Keratinocyte (primary cell): Measurements from ENCODE around the gene ANAPC10. TPM values are rescaled to one million over a fixed set of nuclear protein-coding genes. Genes with fewer than 3 reads are reported as not detected.
"Not testable (repeated sequence)": the region's sequence is repeated elsewhere in the genome, so short reads cannot be mapped to it uniquely, and the experiment has no call there.

Experiments
- DNase-seq: peaks from one replicate; pipeline ENCODE4 v3.0.0-alpha.2; 2011; ENCODE audit warnings: low read depth, missing footprints, low spot score
- FAIRE-seq: peaks from 2 replicates; lab custom pipeline; 2011; peaks lifted over from hg19 to GRCh38; lab: Jason Lieb, UNC
- H2AFZ ChIP-seq: 2 replicates; pipeline ENCODE4 v1.6.0; 2012; ENCODE audit warnings: low read length, control low read depth, inconsistent platforms; ENCODE audit not compliant: control insufficient read depth
- H3K27ac ChIP-seq: 2 replicates; pipeline ENCODE4 v1.5.1; 2011; ENCODE audit warnings: low read length; ENCODE audit not compliant: control insufficient read depth, insufficient read depth
- H3K27me3 ChIP-seq: 3 replicates; pipeline ENCODE4 v1.6.0; 2011; ENCODE audit warnings: low read length; ENCODE audit not compliant: control insufficient read depth, insufficient read depth; ENCODE audit errors: extremely low read depth
- H3K36me3 ChIP-seq, 2 experiments: 2 replicates in 1 of 2; 3 replicates in 1 of 2; pipeline ENCODE4 v1.5.1; 2011; ENCODE audit warnings: low read length in 2 of 2, mild to moderate bottlenecking in 1 of 2; ENCODE audit not compliant: control insufficient read depth in 2 of 2, insufficient read depth in 2 of 2; ENCODE audit errors: extremely low read depth in 1 of 2
- H3K4me1 ChIP-seq: 3 replicates; pipeline ENCODE4 v1.5.1; 2011; ENCODE audit warnings: low read length; ENCODE audit not compliant: control insufficient read depth, insufficient read depth; ENCODE audit errors: extremely low read depth
- H3K4me2 ChIP-seq: 3 replicates; pipeline ENCODE4 v1.6.0; 2011; ENCODE audit warnings: low read depth, low read length; ENCODE audit not compliant: control insufficient read depth, insufficient read depth; ENCODE audit errors: extremely low read depth
- H3K4me3 ChIP-seq, 3 experiments: fragments of 200-600 bp in 1 of 3; sonication (generic) in 1 of 3; 2 replicates in 2 of 3; 3 replicates in 1 of 3; pipeline ENCODE4 v1.5.1; 2011 to 2016; ENCODE audit warnings: low read length in 3 of 3, mild to moderate bottlenecking in 3 of 3, control low read depth in 2 of 3, inconsistent platforms in 1 of 3, low read depth in 1 of 3, mixed read lengths in 1 of 3, mixed run types in 1 of 3, moderate library complexity in 1 of 3; ENCODE audit not compliant: control insufficient read depth in 2 of 3, insufficient read depth in 2 of 3; ENCODE audit errors: extremely low read depth in 1 of 3
- H3K79me2 ChIP-seq: 2 replicates; pipeline ENCODE4 v1.6.0; 2012; ENCODE audit warnings: low read length; ENCODE audit not compliant: control insufficient read depth, insufficient read depth
- H3K9ac ChIP-seq: 3 replicates; pipeline ENCODE4 v1.6.0; 2011; ENCODE audit warnings: low read length; ENCODE audit not compliant: control insufficient read depth, insufficient read depth; ENCODE audit errors: extremely low read depth
- H3K9me1 ChIP-seq: 3 replicates; pipeline ENCODE4 v1.6.0; 2011; ENCODE audit warnings: low read length; ENCODE audit not compliant: control insufficient read depth, insufficient read depth; ENCODE audit errors: extremely low read depth
- H3K9me3 ChIP-seq: 2 replicates; pipeline ENCODE4 v1.5.1; 2012; ENCODE audit warnings: low read depth, low read length; ENCODE audit not compliant: control insufficient read depth
- H4K20me1 ChIP-seq: 3 replicates; pipeline ENCODE4 v1.6.0; 2011; ENCODE audit warnings: low read length; ENCODE audit not compliant: control insufficient read depth, insufficient read depth; ENCODE audit errors: extremely low read depth
- EZH2 ChIP-seq: IDR thresholded peaks from one replicate; pipeline ENCODE4 v1.6.1; 2012; ENCODE audit warnings: inconsistent platforms, mild to moderate bottlenecking, low read length, moderate library complexity
- dilution Hi-C: fragments of 300-500 bp; cut with MboI; formaldehyde crosslinking; loops from one replicate; pipeline ENCODE4 v1.7.0; 2020; ENCODE audit warnings: low sequenced_read_pairs; ENCODE audit not compliant: extremely low pct_ligation_motif_present
- polyA plus RNA-seq, 5 experiments: library from polyadenylated mRNA; depleted of rRNA in 3 of 5; stranded (reverse) in 3 of 5; stranded (forward) in 1 of 5; unstranded in 1 of 5; fragments of >200 nt; gene quantifications; 1 replicate in 1 of 5; 2 replicates in 3 of 5; 3 replicates in 1 of 5; pipeline versions ENCODE4 v1.2.1 to v1.2.3, GENCODE V29; 2011 to 2012; ENCODE audit warnings: missing spikeins in 2 of 5, low read depth in 1 of 5, low replicate concordance in 1 of 5
- TF ChIP-seq, protein P1 (sequence below), 3 experiments: IDR thresholded peaks in 1 of 3; conservative IDR thresholded peaks in 1 of 3; optimal IDR thresholded peaks in 1 of 3; 2 replicates in 2 of 3; 3 replicates in 1 of 3; pipeline versions ENCODE3 to v1.5.1; 2011; ENCODE audit warnings: low read length in 3 of 3, mild to moderate bottlenecking in 3 of 3, moderate library complexity in 2 of 3, control low read depth in 1 of 3, inconsistent platforms in 1 of 3; ENCODE audit not compliant: insufficient read depth in 2 of 3; ENCODE audit errors: extremely low read depth in 1 of 3

ANAPC10 gene
- polyA plus RNA-seq, 1 donor (not counting 4 experiments of a cell fraction or from before 2014, with no cell fraction given): 34.3 TPM

DNA sequence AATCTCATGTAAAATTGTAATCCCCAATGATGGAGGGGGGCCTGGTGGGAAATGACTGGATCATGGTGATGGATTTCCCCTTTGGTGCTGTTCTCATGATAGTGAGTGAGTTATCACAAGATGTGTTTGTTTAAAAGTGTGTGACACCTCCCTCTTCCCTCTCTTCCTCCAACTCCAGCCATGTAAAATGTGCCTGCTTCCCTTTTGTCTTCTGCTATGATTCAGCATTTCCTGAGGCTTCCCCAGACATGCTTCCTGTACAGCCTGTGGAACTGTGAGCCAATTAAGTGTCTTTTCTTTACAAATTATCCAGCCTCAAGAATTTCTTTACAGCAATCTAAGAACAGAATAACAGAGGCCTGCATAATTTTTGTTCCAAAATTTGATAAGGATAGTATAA is 85.2 kb downstream of the ANAPC10 start:
- Histone ChIP-seq H3K9me1 (no peaks in the 10 kb centered on the region), H3K27me3 (no peaks in the 10 kb centered on the region), H3K9ac (no peak overlapping the region), H3K36me3 (no peaks in the 10 kb centered on the region), H2AFZ (peak overlapping the region; percentile 3), H3K9me3 (no peaks in the 10 kb centered on the region), H3K4me3 (no peak overlapping the region), H3K27ac (peak overlapping the region; percentile 3), H3K4me1 (peaks cover 9% of the 10 kb centered on the region), H3K79me2 (peaks cover 2% of the 10 kb centered on the region), H3K4me2 (no peak overlapping the region), H4K20me1 (no peaks in the 10 kb centered on the region)
- TF ChIP-seq, protein P1, sequence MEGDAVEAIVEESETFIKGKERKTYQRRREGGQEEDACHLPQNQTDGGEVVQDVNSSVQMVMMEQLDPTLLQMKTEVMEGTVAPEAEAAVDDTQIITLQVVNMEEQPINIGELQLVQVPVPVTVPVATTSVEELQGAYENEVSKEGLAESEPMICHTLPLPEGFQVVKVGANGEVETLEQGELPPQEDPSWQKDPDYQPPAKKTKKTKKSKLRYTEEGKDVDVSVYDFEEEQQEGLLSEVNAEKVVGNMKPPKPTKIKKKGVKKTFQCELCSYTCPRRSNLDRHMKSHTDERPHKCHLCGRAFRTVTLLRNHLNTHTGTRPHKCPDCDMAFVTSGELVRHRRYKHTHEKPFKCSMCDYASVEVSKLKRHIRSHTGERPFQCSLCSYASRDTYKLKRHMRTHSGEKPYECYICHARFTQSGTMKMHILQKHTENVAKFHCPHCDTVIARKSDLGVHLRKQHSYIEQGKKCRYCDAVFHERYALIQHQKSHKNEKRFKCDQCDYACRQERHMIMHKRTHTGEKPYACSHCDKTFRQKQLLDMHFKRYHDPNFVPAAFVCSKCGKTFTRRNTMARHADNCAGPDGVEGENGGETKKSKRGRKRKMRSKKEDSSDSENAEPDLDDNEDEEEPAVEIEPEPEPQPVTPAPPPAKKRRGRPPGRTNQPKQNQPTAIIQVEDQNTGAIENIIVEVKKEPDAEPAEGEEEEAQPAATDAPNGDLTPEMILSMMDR (optimal IDR thresholded peaks at IDR 0.05 in 1 of 3, IDR thresholded peaks at IDR 0.05 in 1 of 3, conservative IDR thresholded peaks at IDR 0.05 in 1 of 3; ENCODE audit: extremely low read depth in 1 of 3, insufficient read depth in 2 of 3, low read length in 3 of 3): no peak
- no peak for TF ChIP-seq EZH2
- DNase-seq: no peak
- FAIRE-seq: peak; percentile 83
- dilution Hi-C loops: no loop called here

DNA sequence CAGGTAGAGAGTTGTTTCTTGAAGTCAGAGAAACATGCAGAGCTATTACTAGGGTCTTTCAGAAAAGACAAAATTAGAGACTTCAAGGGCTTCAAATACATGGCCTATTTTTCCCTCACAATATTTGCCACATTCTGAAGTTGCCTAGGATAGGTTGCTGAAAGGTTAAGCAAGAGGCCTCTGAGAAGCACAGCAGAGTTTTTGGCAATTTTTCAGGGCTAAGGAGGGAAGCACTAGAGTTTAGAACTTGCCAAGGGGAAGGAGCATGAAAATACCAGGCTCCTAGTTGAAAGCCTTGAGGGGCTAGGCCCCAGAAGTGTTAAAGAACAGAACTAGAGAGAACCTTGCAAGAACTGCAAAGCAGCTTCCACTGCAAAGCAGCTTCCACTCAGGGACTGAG is 86.4 kb downstream of the ANAPC10 start:
- H3K27ac ChIP-seq: no peak overlapping the region
- no peaks in the 10 kb centered on the region for H4K20me1 ChIP-seq
- H3K4me1 ChIP-seq: peaks cover 9% of the 10 kb centered on the region
- TF ChIP-seq, protein P1 (optimal IDR thresholded peaks at IDR 0.05 in 1 of 3, IDR thresholded peaks at IDR 0.05 in 1 of 3, conservative IDR thresholded peaks at IDR 0.05 in 1 of 3; ENCODE audit: extremely low read depth in 1 of 3, insufficient read depth in 2 of 3, low read length in 3 of 3): no peak
- no peak for TF ChIP-seq EZH2
- DNase-seq (no peak), FAIRE-seq (no peak)
- H3K27me3 ChIP-seq: no peaks in the 10 kb centered on the region
- H3K9me1 ChIP-seq: no peaks in the 10 kb centered on the region
- dilution Hi-C loops: no loop called here
- no peak overlapping the region for H3K4me2 ChIP-seq
- no peak overlapping the region for H3K9ac ChIP-seq
- H3K9me3 ChIP-seq: no peaks in the 10 kb centered on the region
- H3K36me3 ChIP-seq: no peaks in the 10 kb centered on the region
- H3K4me3 ChIP-seq: no peak overlapping the region
- no peak overlapping the region for H2AFZ ChIP-seq
- H3K79me2 ChIP-seq: peaks cover 2% of the 10 kb centered on the region

DNA sequence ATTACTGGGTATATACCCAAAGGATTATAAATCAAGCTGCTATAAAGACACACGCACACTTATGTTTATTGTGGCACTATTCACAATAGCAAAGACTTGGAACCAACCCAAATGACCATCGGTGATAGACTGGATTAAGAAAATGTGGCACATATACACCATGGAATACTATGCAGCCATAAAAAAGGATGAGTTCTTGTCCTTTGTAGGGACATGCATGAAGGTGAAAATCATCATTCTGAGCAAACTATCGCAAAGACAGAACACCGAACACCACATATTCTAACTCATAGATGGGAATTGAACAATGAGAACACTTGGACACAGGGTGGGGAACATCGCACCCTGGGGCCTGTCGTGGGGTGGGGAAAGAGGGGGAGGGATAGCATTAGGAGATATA is 87.7 kb downstream of the ANAPC10 start:
- H3K4me1 ChIP-seq, H2AFZ ChIP-seq, H3K4me3 ChIP-seq, H3K36me3 ChIP-seq, H3K9me1 ChIP-seq, H3K27me3 ChIP-seq, H3K4me2 ChIP-seq, FAIRE-seq, H3K79me2 ChIP-seq, H4K20me1 ChIP-seq, H3K9ac ChIP-seq, H3K27ac ChIP-seq, DNase-seq, H3K9me3 ChIP-seq, dilution Hi-C loops: not testable (repeated sequence)
